Non-pigmented ciliary epithelial cell (primary cell): ENCODE results near the gene CDCP2.

Source experiments
- DNase-seq: peaks from one replicate; pipeline ENCODE4 v3.0.0-alpha.2; 2010; ENCODE audit warnings: low read depth

CDCP2 gene

DNA sequence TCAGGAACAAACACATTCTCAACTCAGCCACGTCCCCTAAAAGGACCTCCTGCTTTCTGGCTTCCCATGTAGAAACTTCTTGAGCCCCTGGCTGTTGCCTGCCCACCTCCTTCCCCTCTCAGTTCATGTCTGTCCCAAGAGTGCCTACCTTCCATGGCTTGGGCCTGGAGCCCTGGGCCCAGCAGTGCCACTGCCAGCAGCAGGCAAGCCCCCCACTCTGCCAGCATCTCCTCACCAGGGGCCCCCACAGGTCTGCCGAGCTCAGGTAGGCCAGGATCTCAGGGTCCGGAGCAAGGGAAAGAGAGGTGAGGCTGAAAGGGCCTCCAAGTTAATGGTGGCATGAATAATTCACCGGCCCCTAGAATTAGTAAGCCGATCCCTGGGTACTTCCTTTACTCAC lies at the start of gene CDCP2:
Gene CDCP2 (minus strand): TSS at position 305 of the 400 bp plus-strand sequence. CDS start 78 bp downstream, at position 227.
- DNase-seq = no peak

DNA sequence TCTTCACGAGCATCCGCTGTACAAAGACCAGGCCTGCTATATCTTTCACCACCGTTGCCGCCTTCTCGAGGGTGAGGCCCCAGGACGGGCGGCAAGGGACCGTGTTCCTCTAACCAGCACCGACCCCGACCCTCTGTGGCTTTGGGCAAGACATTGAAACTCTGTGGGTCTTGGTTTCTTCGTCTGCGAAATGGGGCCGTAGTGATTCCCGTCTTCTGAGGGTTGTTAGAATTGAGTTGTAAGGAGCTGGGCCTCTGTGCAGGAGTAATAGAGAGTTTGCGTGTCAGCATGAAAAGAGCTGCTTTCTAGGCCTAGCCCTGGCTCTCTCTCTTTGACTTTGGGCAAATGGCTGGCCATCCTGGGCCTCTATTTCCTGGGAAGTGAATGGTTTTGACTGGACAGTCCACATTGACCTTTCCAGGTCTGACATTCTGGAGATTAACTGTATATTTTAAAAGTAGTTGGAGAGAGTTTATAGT lies 47.8 kb upstream of the CDCP2 start:
- no peak for DNase-seq

DNA sequence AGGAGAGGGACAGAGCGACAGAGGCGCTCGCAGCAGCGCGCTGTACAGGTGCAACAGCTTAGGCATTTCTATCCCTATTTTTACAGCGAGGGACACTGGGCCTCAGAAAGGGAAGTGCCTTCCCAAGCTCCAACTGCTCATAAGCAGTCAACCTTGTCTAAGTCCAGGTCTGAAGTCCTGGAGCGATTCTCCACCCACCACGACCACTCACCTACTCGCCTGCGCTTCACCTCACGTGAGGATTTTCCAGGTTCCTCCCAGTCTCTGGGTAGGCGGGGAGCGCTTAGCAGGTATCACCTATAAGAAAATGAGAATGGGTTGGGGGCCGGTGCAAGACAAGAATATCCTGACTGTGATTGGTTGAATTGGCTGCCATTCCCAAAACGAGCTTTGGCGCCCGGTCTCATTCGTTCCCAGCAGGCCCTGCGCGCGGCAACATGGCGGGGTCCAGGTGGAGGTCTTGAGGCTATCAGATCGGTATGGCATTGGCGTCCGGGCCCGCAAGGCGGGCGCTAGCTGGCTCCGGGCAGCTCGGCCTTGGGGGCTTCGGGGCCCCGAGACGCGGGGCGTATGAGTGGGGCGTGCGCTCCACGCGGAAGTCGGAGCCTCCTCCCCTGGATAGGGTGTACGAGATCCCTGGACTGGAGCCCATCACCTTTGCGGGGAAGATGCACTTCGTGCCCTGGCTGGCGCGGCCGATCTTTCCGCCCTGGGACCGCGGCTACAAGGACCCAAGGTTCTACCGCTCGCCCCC lies 47.1 kb upstream of the CDCP2 start, which contains the start of the genes CYB5RL and MRPL37:
Gene CYB5RL (minus strand): TSS at position 266 of the 754 bp plus-strand sequence. CDS start 4,414 bp downstream, outside the sequence.
Gene MRPL37 (plus strand): TSS at position 403 of the 754 bp plus-strand sequence. CDS start 77 bp downstream, at position 480.
- DNase-seq = peak; percentile 87

DNA sequence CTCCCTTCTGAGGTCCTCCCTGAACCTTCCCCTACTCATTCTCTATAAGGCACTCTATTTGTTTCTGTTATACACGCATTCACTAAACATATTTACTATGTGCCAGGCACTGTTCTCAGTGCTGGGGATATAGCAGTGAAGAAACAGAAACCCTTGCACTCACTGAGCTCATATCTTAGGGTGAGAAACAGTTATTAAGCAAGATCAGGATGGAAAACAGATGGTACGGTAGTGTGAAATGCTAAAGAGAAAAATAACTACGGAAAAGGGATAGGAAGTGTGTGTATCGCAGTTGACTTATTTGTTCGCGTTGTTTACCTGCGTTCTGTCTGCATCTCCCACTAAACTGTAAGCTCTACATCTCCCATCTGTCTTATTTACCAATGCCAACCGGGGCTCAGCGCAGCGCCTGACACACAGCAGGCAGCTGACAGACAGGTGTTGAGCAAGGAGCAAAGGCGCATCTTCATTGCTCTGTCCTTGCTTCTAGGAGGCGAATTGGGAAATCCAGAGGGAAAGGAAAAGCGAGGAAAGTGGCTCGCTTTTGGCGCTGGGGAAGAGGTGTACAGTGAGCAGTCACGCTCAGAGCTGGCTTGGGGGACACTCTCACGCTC lies 46.5 kb upstream of the CDCP2 start:
- DNase-seq = no peak

DNA sequence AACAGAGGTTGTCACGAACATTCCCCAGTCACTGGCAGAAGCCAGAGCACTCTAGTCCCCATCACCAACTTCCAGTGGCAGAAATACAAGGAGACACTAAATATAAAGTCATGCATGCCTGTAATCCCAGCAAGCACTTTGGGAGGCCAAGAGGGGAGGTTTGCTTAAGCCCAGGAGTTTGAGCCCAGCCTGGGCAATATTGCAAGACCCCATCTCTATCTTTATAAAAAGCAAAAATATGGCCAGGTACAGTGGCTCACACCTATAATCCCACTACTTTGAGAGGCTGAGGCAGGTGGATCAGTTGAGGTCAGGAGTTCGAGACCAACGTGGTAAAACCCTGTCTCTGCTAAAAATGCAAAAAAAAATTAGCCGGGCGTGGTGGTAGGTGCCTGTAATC lies 40.7 kb upstream of the CDCP2 start:
- no peak for DNase-seq

DNA sequence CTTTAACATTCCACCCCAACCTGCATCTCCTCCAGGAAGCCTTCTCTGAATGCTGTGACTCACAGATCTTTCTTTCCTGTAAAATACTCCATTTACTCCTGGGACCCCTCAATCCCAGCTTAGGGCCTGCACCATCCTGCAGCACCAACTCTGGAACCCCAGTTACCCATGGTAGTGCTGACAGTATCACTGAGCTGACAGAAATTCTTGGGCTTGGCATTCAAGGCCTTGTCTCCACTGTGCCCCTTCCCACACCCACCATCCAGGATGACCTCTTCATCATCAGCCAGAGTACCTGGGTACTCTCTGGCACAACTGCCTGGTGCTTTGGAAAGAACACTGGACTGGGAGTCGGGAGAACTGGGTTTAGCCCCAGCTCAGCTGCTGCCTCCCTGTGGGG lies 38.7 kb upstream of the CDCP2 start:
- no peak for DNase-seq

DNA sequence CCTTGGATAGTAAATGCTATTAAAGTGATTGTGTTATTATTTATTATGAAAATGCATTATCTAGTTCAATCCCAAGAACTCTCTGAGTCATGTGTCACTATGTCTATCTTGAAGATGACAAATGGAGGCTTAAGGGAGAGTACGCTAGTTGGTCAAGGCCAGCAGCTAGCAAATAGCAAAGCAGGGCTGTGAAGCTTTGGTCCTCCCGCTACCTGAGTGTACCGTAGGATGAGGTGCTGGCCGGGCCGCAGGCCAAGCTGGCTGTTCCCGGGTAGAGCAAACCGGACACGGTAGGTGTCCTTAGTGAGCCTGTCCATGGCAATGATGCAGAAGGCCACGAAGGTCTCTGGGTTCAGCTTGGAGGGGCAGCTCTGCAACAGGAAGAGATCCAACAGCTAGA lies 37.7 kb upstream of the CDCP2 start:
- no peak for DNase-seq

DNA sequence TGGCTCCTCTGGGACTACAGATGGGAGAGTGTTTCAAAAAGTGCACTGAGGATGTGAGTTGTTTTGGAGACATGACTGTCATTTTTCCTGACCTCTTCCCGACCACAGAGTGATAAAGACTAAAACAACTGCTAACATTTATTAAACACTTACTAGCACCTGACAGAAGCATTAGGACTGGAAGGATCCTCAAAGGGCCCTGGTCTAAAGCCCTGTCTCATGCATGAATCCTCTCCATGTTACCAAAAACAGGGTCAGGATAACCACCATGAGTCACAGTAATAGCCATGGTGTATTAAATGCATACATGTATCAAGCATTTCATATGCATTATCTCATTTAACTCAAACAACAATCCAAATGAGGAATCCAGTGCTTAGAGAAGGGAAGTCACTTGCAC lies 35.5 kb upstream of the CDCP2 start:
- no peak for DNase-seq

DNA sequence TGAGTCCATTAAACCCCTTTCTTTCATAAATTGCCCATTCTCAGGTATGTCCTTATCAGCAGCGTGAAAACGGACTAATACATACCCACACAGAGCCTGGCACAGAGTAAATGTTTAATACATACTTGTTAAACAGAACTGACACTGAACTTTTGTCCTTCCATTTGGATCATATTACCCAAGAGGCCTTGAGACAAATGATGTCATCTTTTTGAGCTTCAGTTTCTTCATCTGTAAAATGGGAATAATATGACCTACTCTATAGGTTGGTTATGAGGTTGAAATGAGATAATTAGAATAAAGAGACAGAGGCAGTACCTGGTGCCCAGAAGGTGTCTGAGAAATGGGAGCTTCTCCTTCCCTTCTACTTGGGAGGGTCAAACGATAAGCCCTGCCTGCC lies 33.3 kb upstream of the CDCP2 start:
- DNase-seq = no peak

DNA sequence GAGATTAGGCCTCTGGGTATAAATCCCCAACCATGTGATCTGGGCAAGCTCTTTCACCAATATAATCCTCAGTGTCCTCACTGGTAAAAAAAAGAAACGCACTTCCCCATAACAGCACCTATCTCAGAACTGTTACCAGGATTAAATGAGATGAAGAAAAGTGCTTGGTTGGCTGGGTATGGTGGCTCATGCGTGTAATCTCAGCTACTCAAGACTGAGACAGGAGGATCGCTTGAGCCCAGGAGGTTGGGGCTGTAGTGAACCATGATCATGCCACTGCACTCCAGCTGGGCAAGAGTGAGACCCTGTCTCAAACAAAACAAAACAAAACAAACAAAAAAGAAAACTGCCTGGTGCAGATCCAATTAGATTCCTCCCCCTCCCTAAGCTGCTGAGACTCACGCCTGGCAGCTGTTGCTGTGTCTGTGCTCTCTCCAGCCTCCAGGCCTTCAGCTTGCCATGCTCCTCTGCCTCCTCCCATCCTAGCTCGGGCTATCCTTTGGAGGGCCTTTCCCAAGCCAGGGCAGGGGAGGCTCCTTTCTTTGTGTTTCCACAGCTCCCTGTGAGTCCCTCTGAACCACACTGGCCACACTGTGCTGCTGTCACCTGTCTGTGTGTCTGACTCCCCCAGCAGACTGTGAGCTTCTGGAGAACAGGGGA lies 28.0 kb upstream of the CDCP2 start:
- no peak for DNase-seq

DNA sequence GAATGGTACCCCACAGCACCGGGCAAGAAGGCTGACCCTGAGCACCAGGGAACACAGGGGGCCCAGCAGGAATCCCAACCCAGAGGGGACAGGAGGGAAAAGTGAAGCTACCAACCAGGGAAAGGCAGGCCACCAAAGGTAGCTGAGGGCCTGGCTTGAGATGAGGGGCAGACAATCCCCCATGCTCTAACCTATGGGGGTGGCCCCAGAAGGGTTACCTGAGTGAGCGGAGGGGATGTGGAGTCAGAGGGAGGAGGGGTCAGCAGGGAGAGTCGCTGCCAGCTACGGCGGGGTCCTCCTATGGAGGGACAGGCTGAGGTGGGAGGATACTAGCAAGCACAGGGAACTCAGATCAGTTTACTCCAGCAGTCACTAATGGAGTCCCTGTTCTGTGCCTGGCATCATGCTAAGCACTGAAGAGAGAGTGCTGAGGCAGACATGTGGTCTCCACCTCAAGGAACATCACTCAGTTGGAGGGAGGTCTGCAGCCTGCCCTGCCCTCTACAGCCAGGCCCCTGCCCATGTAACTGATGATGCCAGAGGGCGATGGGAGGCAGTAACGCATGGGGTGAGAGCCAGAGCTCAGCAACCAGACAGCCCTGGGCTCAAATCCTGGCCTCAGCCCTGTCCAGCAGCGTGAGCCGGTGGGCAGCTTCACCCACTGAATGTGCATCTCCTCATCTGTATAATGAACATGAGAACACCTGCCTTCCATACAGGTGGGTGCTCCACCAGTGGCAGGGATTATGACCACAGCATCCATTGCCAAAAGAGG lies 25.7 kb upstream of the CDCP2 start:
- no peak for DNase-seq

DNA sequence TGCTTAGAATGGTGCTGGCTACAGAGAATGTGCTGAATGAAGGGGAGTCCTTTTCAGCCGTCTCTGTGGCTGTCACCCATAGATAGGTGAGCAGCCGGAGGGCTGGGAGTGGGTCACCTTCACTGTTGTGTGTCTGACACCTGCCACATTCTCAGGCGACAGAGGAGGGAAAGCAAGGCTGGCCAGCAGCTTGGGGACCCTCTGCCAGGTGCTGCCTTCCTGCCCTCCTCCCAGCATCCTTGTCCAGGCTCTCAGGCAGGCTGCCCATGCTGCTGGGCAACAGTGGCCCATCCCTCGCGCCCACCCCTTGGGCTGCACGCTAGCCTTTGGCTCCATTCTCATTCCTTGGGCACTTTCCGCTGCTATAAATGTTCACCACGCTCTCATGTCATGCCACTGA lies 24.9 kb upstream of the CDCP2 start:
- no peak for DNase-seq

DNA sequence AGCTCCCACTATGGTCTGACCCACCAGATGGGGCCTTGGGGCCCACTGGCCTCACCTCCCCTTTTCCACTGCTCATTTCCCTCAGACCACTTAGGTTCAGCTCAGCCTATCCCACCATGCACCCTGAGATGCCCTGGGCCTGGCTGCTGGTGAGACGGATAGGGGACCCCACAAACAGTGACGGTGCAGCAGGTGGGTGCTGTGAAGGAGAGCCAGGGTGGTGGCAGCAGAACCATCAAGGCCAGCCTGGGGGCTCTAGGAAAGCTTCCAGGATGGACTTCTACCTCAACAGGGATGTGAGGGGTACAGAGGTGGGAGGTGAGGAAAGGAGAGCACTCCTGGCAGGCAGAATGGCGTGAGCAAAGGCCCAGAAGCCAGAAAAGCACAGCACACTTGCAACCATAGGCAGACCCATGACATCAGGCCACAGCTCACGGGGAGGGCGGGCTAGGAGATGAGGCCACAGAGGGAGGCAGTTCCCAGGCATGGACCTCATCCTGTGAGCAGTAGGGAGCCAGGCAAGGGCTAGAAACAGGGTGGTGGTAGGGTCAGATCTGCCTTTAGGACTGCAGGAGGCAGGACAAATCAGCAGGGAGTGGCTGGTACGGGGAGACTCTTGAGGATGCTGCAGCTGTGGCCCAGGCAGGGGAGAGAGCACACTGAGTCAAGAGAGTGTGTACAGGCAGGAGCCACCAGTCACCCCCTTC lies 24.0 kb upstream of the CDCP2 start:
- no peak for DNase-seq

DNA sequence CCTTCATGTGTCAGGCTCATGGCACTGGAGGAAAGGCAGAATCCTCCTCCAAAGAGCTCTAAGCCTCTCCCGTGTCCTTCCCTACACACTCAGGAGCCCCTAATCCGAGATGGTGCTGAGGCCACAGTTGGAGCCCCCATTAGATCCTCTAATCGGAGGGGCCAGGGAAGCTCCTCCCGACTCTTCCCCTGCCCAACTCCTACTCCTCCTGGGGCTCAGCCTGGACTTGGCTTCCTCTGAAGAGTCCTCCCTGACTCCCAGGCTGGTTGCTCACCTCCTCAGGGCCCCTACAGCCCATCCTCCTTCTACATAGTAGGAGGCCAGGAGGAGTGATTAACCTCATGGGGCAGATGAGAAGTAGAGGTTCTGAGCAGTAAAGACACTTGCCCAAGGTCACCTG lies 21.3 kb upstream of the CDCP2 start:
- no peak for DNase-seq

DNA sequence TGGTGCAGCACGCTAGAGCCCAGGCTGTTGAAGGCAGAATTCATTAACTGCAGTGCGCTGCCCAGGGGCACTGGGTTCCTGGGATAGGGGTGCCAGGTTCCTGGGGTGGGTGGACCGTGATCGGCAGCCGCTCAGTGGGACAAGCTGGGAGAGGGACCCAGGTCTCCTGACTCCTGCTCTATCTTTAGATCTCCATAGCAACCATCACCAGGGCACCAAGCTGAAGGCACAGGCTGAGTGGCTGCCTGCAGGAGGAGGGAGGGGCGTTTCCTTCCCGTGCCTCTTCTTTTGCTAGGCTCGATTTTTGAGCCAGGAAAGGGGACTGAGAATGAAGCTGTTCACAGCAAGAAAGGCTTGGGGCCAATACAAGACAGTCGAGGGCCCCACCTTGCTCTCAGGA lies 20.9 kb upstream of the CDCP2 start:
- DNase-seq = no peak

DNA sequence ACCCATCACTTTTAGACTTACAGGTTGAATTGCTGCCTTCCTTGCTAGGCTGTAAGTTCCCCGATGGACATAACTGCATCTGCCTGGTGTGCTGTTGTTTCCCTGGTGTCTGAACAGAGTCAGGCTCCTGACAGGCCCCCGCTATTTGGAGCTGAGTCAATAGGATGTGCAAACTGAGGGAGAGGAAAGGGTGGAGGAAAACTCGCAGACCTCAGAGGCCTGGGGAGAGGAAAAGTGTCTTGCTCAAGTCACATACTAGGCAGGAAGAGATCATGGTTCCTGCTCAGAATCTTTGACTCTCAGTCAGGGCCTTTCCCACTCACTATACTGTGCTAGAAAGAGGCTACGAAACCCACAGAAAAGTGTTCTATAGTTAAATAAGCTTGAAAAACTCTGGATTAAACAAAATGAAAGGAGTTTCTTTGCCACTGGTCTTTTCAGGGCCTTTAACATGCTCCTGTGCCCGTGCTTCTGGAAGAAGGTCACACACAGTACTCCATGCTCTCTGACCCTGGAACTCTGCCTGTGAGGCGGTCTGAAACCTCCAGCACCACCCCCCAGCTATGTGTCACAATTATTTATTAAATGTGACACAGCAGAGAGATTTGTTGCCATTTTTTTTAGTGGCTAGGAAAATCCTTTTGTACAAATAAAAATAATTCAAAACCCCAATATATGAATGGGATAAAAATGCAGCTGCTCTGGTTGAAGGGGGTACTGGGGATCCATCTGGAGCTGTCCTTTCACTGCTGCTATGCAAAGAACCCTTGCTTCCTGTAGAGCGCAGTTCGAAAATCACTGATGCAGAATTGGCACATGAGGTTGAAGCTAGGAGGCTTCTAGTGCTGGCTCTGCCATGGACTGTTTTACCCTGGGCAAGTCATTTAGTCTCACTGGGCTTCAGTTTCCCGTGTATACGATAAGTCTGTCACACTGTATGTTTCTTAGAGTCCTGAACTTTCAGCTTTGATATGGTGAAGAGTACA lies 20.1 kb upstream of the CDCP2 start:
- DNase-seq = no peak

DNA sequence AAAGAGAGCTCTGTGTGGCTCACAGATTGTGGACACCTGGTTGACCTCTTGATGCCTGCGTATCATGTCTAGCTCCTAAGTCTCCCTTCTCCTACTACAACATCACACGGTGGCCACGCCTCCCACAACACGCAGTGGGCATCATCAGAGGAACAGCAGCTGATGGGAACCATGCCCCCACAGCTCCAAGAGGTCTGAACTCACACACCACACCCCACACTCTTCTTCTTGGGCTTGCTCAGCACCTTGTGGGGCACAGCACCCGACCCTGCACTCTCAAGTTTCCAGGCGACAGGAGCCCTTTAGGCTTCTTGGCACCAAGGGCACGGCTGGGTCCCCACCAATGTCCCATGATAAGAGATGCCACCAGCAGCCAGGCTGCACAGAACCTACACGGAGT lies 18.8 kb upstream of the CDCP2 start:
- DNase-seq = no peak

DNA sequence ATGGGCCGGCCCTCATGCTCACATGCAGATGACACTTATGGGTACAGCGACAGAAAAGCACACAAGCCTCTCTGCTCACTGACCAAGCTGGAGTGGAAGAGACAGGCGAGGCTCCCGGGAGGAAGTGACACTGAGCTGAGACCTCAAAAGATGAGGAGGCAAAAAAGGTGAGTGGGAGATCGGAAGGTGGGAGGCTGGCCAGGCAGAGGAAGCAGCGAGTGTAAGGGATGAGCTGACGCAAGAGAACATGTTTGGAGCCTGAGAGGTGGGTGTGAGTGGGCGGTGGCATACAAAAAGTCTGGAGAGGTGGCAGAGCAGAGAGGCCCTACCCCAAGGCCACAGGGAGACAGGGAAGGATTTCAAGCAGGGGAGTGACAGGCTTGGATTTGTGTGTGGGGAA lies 18.2 kb upstream of the CDCP2 start:
- DNase-seq = no peak

DNA sequence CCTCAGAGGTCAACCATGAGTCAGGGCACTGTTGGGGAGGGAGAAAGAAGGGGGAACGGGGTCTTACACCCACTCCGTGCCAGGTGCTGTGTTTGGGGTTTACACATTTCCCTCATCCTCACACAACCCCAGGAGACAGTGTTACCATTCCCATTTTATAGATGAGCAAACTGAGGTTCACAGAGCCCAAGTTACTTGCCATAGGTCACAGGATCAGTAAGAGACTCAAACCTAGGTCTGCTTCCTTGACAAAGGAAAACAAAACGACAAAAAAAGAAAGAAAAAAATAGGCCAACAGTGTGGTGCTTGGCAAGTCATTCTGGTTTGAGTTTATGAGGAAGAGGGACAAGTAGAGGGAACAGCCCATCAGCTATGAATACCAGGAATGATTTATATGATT lies 16.3 kb upstream of the CDCP2 start:
- no peak for DNase-seq

DNA sequence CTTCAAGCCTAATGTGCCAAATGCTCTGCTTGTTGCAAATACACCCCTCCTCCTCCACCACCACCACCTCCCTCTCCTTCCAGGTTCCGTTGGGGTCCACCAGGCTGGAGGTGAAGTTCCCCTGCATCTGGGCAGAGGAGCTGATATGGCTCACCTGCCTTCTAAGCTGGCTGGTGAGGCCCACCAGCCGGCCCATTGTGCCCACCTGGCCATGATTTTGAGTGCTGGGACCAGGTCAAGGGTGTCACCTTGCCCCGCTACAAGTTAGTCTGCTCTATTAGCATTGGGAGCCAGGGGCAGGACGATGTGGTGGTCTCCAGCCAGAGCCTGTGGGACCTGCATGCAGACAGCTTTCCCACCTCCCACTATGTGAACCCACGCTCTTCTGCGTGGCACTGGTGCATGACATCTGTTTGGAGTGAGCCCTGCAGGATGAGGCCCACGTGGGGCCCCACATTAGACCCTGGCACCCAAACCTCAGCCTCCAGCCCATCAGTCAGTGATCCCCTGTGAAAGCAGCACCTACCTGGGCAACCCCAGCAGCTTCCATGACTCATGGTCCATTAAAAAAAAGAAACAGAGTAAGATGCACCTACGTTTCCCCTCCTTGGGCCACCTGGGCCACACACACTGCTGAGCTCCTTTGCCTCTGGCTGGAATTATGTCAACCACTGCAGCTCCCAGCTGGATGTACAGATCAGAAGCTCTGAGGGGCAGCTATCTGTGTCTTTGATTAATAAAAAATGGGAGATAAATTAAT lies 15.6 kb upstream of the CDCP2 start:
- DNase-seq = no peak
